CD4-positive, alpha-beta T cell treated with Interleukin-17A for 4 hours (primary cell): ENCODE results near the gene GABRR3.
A peak's percentile ranks its signal among the peaks of the same experiment; 100 is the strongest.

ENCODE experiments used
- DNase-seq: peaks from one replicate; pipeline ENCODE4 v3.0.0-alpha.2; 2020; ENCODE audit warnings: mixed read lengths

GABRR3 gene

DNA sequence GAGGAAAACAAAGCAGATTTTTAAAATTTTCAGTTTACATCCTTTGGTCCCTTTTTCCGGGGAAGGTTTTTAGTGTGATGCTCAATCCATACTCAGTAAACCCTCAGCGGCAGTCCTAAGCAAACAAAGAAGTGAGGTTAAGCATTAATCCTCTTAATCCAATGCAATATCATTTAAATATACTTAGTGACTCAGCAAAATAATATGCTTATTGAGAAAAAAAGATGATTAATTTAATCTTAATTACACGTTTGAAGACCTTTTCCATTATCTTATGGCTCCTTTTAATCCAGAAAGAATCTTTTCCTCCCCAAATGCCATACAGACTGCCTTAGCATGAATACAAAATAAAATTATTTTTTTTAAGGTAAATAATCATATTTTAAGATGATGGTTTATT lies at the start of gene GABRR3:
Gene GABRR3 (minus strand): TSS at position 108 of the 400 bp plus-strand sequence. CDS start 328 bp downstream, outside the sequence.
- DNase-seq = no peak

DNA sequence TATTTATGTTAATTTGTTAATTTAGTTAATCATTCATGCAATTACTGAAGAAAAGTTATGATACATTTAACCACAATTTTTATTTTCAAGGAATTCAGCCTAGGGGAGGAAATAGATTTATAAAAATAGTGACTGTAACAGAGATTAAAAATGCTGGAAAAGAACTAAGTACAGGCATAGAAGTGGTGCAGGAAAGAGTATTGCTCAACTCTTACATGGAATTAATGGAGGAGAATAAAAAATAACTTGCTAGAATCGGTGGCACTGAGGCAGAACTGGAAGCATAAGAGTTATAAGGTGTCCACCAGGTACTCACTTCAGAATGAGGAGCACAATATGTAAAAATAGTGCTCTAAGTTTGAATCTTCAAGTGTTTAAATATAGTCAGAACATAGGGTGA lies 38.4 kb upstream of the GABRR3 start:
- DNase-seq = no peak

DNA sequence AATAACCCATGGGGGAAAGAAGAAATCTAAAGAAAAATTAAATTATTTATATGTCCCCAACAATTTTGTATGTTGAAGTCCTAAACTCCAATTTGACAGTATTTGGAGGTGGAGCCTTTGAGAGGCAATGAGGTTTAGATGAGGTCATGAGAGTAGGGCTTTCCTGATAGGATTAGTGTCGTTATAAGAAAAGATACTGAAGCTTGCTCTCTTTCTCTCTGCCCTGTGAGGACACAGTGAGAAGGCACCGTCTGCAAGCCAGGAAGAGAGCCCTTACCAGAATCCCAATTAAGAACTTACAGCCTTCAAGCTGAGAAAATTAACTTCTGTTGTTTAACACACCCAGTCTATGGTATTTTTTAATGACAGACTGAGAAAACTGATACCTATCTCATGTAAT lies 35.7 kb upstream of the GABRR3 start:
- DNase-seq = no peak

DNA sequence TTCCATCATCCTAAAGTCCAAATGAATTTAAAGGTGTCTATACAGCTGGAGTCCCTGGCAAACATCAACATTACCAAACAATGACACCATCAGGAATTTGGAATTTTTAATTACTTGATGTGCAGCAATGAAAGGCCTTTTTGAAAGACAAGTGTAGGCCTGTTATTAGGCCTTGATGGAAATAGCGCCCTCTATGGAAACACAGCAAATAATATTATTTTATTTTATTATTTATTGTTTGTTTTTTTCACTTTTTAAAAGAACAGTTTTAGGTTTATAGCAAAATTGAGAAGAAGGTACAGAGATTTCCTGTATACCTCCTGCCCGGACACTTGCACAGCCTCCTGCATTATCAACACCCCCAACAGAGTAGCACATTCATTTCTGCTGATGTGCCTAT lies 33.7 kb upstream of the GABRR3 start:
- DNase-seq = no peak

DNA sequence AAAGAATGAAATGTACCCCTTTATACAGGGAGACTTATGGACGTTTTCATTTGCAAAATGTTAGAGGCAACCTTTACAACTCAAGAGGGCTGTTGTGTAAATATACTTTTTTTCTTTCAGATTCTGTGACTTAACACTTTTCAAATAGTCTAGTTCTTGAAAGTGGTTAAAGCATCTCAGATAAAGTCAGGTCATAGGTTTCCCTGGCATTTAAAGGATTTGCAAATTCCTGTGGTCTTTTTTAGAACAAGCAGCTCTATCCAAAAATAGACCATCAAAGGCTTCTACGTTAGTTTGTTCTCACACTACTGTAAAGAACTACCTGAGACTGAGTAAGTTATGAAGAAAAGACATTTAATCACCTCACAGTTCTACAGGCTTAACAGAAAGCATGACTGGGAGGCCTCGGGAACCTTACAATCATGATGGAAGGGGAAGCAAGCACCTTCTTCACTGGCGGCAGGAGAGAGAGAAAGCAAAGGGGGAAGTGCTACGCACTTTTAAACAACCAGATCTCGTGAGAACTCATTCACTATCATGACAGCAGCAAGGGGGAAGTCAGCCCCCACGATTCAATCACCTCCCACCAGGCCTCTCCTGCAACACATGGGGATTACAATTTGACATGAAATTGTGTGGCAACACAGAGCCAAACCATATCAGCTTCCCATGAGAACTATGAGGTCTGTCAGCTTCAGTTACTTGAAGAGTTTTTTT lies 23.3 kb upstream of the GABRR3 start:
- DNase-seq = no peak

DNA sequence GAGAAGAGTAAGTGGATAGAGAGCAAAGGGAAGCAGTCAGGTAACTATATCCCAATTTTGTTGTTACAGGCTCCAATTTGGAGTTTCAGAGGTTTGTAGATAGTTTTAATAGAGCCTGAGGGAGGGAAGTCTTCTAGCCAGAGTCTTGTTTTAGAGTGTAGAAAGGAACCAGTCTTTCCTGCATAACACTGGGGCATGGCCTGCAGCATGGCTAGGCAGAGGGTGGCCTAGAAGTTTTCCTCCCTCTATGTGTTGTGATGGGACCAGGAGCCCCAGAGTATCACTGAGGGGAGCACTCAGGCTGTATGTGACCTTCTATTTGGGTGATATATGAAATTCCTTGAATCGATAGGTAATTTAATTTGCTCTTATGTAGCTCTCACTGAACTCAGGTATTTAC lies 22.5 kb upstream of the GABRR3 start:
- DNase-seq = no peak

DNA sequence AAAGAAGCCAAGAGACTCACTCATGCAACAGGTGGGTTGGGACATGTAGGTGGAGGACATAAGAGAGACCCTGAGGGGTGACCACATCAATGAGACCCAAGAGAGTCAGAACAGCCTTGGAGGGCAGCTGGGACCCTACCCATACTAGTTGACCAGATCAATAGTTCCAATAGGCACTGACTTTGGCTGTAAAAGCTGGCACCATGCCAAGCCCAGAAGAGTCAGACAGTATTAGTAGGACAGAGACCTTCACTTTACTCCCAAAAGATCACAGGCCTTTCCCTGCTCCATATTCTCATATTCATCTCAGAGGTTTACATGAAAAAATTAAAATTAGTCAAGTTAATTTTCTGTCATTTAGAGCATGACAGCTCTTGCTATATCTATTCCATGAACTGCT lies 20.9 kb upstream of the GABRR3 start:
- peak; percentile 5 for DNase-seq

DNA sequence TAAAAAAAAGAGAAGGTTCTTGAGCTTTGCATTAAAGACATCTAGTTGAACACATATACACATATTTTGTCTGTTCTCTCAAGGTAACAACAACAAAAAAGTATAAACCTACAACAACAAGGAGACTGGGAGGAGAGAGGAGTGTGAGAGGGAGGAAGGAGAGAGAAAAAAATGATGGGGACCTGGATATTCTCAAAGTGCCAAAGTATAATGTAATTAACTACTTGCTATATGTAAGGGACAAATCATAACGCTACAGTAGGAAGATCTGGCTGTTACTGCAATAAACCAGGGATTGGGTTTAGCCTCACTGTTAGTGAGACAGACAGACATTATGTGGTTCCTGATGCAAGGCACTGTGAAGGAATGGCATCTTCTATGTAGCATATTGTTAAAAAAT lies 14.2 kb upstream of the GABRR3 start:
- DNase-seq = no peak

DNA sequence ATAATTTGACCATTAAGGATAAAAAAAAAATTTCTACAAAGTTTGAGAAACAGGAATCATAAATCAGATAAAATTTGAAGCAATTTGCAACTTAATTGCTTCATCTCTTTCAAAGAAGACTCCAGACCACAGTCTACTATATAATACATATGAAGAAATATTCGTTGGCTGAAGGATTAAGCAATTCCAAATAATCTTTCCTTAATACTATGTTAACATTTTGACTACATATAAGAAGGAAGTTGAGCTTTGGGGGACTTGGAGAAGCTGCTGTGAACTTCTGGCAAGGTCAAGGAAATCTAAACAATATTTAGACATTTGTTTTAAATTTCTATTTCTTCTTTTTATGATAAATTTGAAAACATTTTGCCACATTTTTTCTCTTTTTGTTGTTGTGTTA lies 13.5 kb upstream of the GABRR3 start:
- no peak for DNase-seq

DNA sequence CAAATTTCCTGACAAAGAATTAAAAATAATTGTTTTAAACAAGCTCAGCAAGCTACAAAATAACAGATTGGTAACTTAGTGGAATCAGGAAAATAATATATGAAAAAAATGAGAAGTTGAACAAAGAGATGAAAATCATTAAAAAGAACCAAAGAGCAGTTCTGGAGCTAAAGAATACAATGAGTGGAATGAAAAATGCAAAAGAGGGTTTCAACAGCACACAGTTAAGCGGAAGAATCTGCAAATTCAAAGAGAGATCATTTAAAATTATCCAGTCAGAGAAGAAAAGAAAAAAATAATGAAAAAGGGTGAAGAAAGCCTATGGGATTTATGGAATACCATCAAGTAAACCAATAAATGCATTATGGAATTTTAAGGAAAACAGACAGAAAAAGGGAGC lies 6.2 kb upstream of the GABRR3 start:
- DNase-seq = no peak

DNA sequence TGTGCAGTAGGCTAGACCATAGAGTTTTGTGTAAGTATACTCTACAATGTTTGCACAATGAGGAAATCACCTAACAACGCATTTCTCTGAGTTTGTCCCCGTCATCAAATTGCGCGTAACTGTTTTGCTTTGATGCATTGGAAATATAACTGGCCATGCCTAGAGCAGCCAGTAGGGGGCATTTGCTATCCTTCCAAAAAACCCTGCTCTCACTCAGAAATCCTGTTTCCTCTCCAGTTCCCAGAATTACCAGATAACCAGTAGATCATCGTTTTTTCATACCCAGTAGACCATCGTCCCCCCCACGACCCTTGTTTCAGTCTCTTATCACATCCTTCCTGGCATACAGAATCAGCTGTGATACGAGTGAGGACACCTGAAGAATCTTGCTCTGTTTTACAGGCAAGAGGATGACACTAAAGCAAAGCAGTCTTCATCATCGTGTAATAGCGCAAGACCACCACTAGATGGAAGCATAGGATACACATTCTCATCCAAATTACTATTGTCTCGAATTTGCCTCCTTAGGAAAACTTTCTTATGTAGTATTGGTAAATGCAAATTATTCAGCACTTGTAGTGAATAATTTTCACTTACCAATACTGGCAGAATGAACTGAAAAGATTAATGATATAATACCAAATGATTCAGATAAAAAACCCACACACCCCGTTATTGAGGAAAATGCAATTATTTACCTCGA lies 4.4 kb upstream of the GABRR3 start:
- DNase-seq = peak; percentile 75

DNA sequence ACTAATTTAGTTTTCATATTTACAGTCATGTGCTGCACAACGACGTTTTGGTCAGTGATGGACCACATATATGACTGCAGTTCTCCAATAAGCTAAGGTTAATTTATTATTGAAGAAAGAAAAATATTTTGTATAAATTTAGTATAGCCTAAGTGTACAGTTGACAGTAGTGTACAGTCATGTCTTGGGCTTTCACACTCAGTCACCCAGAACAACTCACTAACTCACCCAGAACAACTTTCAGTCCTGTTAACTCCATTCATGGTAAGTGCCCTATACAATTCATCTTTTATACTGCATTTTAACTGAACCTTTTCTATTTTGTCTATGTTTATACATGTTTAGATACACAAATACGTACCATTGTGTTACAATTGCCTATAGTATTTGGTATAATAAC lies 3.8 kb upstream of the GABRR3 start:
- no peak for DNase-seq

DNA sequence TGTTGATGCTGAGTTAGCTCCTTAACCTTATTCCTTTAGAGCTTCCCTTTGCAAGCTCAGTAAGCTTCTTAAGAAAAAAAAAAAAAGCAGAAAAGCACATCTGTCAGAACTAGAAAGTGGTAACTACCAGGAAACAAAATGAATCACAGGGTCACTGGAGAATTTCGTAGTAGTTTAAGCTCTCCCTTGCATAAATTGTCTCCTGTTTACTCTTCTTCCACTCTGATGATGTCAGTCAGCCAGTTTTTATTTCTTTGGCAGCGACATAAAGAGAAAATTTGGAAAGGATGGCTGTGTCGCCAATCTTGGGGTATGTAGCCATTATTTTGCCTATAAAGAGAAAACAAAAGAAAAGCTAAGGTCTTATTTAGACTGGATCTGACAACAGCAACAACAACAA lies 3.2 kb upstream of the GABRR3 start:
- no peak for DNase-seq

DNA sequence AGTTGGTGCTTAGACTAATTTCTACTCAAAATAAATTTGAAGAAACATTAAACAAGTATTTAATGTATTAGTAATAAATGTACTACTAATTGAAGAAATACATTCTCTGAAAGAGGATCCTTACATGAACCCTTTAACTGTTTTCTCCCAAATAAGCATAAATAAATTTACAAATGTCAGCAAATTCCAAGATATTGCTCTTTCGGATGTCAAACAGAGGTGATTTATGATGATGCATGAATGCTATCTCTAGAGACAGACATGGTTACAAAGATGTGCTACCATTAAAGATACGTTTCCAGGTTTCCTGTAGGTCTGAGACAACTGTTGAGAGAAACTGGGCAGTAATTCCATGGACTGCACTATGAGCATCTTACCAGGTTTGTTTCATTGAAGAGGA lies 629 bp downstream of the GABRR3 start:
- no peak for DNase-seq

DNA sequence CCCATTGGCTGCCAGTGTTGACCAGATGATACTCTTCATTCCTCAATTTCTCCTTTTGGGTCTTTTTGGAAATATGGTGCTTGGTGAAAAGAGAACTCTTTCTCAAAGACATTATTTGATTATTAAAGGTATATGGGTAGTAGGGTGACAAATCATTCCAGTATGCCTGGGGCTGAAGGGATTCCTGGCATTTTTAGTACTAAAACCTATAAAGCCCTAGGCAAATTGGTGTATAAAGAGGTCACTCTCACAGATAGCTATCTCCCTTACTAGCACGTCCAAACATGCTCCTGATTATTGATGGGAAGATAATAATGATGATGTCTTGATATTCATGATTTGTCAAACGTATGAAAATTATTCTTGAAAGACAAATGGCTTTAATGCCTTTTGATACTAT lies 1.1 kb downstream of the GABRR3 start:
- DNase-seq = no peak

DNA sequence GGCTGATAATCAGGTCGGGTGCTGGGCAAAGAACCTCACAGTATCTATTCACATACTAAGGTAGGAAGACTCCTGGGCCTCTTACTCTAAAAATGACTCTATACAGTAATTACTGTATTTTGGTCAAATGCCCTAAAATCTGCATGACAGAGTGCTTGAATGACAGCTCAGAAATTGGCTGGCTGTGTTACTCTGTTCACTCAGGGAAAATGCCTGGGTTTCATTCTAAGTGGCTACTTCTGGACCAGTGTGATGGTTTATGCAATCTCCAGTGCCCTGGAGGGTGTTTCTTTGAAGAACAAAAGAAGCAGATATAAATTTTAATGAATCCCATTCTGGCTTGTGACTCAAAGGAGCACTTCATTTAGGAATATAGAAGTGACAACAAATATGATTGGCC lies 2.2 kb downstream of the GABRR3 start:
- DNase-seq = no peak

DNA sequence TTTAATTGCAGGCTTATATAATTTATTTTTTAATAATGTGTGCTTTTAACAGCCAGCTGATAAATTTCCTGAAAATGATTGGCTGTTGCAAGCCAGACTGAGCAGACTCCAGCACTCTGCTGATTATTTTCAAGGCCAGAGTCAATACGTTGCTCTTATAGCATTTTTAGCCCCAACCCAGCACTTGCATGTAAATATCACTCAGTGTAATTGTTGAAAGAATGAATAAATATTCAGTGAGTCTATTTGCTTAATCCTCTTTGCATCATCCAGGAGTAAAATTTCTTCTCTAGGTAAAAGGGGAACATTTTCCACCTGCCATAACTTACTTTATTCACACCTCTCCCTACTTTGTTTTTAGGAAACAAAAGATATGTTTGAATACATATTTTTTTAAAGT lies 2.9 kb downstream of the GABRR3 start:
- DNase-seq = no peak

DNA sequence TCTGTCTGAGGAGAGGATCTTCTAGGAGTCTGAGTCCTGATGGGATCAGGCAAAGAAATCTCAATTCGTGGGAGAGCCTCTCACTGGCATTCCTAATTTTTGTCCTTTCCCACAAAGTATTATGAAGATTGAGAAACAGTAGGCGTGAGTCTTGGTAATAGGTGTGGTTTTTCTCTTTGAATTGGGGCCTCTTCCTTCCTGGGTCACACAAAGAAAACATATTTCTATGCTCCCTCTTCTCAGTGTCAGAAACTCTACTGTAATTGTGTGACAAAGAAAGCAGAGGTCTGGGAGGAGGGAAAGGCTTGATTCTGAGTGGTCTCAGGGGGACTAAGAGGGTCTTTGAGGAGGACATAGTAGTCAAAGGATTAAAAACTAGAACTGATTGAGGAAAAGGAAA lies 6.0 kb downstream of the GABRR3 start:
- no peak for DNase-seq

DNA sequence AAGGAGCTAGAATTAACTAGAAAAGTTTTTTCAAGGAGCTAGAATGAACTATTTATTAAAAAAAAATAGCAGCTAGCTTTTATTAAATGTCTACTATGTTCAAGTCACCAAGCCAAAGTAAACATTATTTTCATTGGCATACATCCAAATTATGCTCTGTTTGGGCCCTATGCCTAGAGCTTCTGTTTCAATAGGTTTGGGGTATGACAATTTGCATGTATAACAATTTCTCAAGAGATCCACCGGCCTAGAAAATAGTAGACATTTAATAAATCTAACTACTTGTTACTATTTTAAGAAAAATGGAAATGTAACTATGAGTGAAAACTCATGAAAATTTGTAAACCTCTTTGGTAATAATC lies 8.0 kb downstream of the GABRR3 start:
- DNase-seq = no peak

DNA sequence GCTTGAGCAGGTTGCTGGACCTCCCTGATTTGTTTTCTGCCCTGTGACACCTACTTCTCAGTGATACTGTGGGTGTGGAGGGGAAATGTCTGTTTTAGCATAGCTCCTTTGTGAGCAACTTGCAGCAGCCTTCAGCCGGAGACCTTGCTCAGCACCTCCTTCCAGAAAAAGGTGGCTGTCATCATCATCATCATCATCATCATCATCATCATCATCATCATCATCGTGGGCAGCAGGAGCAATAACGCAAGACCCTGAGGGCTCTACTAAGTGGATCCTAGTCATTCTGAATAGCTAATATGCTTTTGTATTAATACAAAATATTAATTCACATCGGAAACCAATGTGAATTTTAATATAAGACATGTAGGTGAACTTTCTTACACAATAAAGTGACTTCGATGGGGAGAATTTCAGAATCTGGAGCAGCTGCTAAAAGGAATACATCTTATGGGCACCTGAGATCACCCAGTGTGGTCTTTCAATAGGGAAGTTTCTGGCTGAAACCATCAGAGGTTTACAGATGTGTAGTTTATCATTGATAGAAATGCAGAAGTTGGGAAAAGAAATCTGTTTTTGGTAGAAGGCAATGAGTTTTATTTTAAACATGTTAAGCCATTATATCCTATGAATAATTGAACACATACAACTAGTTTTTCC lies 8.6 kb downstream of the GABRR3 start:
- no peak for DNase-seq

DNA sequence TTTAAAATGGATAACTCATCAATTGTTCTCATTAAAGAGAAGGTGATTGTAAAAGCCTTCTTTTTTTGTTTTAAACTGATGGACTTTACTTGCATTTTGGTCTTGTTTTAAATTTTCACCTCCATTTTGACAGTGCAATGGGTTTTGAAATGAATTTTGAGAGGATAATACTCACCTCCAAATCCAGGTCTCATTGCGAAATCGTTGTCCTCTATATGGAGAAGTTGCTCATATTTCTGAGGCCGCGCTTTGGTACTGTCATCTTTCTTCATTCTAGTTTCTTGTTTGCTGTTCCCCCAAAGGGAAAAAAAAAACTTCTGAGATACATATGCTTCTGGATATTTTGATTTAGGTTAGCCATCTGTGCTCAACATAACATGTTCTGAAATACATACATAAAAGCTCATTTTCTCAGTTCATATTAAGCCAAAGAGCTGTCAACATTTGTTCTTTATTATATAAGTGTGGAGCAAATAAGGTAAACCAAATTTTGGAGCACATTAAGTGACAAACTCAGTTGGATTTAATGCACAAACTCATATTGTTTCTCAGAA lies 9.6 kb downstream of the GABRR3 start:
- DNase-seq = no peak

DNA sequence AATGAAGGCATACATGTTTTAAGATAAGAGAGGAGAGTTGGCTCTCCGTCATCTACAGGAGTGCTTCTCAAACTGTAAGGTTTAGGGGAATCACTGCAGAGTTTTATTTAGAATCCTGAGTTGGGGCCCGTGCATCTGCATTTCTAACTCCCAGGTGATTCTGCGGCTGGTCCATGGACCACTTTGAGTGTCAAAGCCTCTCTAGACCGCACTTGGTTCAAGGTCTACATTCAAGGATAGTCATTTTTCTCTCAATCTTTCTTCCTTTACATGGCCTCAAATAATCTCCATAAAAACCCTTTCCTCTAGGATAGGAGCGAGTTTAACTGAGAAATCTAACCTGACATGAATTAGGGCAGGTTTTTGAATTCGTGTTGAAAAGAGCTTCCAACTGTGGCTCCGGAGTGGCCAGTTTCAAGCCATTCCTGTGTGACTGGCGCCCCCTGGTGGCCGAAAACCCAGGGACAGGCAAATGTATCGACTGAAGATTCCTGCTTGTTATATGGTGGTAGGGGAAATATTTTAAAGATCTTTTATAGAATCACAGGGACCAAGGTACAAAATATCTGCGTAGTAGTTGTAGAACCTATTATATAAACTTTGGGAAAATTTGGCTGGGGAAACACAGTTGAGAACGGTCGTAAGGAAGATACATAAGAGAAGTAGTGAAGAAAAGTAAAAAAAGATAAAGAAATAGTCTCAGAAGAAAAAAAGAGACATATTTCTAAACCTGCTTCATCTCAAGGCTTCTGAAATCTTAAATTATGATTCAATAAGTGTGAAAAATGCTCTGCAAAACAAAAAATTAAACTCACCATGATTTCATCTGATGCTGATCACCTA lies 11.9 kb downstream of the GABRR3 start:
- DNase-seq = peak; percentile 96
